ENCODE data around the gene DDR2.

GRCh38 chr1:162680419-162681121, 48.3 kb downstream of the DDR2 start:
- no peak for TF ChIP-seq CTCF (IDR thresholded peaks at IDR 0.05)
- no peak for TF ChIP-seq POLR2AphosphoS5 (IDR thresholded peaks at IDR 0.05)
- no peak for TF ChIP-seq POLR2A (IDR thresholded peaks at IDR 0.05)
- TF ChIP-seq EP300 (IDR thresholded peaks at IDR 0.05), result no peak
